Ovary (tissue), 3 donors: ENCODE data around the gene UBE3C.

Experiments
- POLR2A ChIP-seq: fragments of 450-650 bp; IDR thresholded peaks from one replicate; pipeline ENCODE4 v1.6.1; 2017; ENCODE audit warnings: antibody characterized with exemption, mild to moderate bottlenecking, moderate library complexity
- TF ChIP-seq, protein P1 (sequence below), 3 donors: fragments of 450-650 bp in 2 of 3; fragments of 200-600 bp in 1 of 3; IDR thresholded peaks; one replicate each; pipeline versions ENCODE4 v1.5.1 to v1.8.0; 2016 to 2022; ENCODE audit warnings: antibody characterized with exemption in 3 of 3, mild to moderate bottlenecking in 1 of 3
- donor health status: DM: no; HTN: no; CAD: no.

DNA sequence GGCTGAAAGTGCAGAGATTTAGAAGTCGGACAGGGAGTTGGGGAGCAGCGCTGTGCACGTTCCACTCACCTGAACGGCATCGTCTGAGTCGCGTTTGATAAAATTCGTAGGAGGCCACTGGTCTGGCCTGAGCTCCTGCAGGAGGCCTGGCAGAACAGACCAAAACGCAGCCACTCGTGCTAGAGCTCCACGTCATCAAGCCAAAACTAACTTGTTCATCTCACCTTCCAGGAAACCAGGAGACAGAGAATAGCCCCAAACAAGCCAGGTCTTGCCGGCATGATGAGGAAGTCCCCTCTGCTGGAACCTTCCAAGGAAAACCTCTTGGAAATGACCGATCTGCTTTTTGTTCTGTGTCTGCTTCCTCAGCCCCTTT lies 154.7 kb downstream of the UBE3C start:
- TF ChIP-seq, protein P1, sequence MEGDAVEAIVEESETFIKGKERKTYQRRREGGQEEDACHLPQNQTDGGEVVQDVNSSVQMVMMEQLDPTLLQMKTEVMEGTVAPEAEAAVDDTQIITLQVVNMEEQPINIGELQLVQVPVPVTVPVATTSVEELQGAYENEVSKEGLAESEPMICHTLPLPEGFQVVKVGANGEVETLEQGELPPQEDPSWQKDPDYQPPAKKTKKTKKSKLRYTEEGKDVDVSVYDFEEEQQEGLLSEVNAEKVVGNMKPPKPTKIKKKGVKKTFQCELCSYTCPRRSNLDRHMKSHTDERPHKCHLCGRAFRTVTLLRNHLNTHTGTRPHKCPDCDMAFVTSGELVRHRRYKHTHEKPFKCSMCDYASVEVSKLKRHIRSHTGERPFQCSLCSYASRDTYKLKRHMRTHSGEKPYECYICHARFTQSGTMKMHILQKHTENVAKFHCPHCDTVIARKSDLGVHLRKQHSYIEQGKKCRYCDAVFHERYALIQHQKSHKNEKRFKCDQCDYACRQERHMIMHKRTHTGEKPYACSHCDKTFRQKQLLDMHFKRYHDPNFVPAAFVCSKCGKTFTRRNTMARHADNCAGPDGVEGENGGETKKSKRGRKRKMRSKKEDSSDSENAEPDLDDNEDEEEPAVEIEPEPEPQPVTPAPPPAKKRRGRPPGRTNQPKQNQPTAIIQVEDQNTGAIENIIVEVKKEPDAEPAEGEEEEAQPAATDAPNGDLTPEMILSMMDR (IDR thresholded peaks at IDR 0.05) = no peak
- TF ChIP-seq POLR2A = no peak
